ENCODE measurements around the gene SH3BP5L. TPM values are rescaled to one million over a fixed set of nuclear protein-coding genes. Genes with fewer than 3 reads are reported as not detected.

The SH3BP5L gene
- total and polyA plus RNA-seq, 7 donors, result 18.6 to 52.7 (median 26.9) TPM

- peak; percentile 39 for TF ChIP-seq CTCF (IDR thresholded peaks at IDR 0.05)
- H3K4me3 ChIP-seq, result peak overlapping the region; percentile 2
- H3K27ac ChIP-seq, result peak overlapping the region; percentile 72
- WGBS, 3 donors, result 32 to 38% (median 36%) methylated on average over 12 of the region's 12 CpGs
- no peaks in the 10 kb centered on the region for H3K27me3 ChIP-seq (ENCODE audit: insufficient read depth in 3 of 3, low read length in 2 of 3)
- intact Hi-C loops (cut with DNase I), result loop anchor here in 1 of 2 donors (1.0 kb wide), 1 partner anchor 15 kb away; no protein-coding TSS in a partner anchor
- no peaks in the 10 kb centered on the region for H3K9me3 ChIP-seq
- ATAC-seq (no peak), DNase-seq (peak; percentile 42 to 63)
- H3K36me3 ChIP-seq (ENCODE audit: insufficient read depth in 1 of 2, low read depth in 1 of 2), result peaks cover 12 to 25% of the 10 kb centered on the region in 2 donors
- peaks cover 50% of the 10 kb centered on the region for H3K4me1 ChIP-seq
Observed at GRCh38 chr1:248841702-248842395, 16.1 kb upstream of the SH3BP5L start.

- DNase-seq (no peak), ATAC-seq (no peak)
- Histone ChIP-seq H3K27me3 (ENCODE audit: insufficient read depth in 3 of 3, low read length in 2 of 3) (no peaks in the 10 kb centered on the region), H3K4me1 (peaks cover 50% of the 10 kb centered on the region), H3K27ac (peak overlapping the region; percentile 72), H3K36me3 (ENCODE audit: insufficient read depth in 1 of 2, low read depth in 1 of 2) (peaks cover 5 to 16% of the 10 kb centered on the region in 2 donors), H3K4me3 (no peak overlapping the region), H3K9me3 (no peaks in the 10 kb centered on the region)
- 85 to 95% (median 95%) methylated on average over 4 of the region's 4 CpGs for WGBS, 3 donors
- TF ChIP-seq CTCF (IDR thresholded peaks at IDR 0.05), result no peak
- intact Hi-C loops (cut with DNase I), result loop anchor here in 1 of 2 donors (1.0 kb wide), 1 partner anchor 16 kb away; no protein-coding TSS in a partner anchor
Observed at GRCh38 chr1:248840946-248841345, 15.2 kb upstream of the SH3BP5L start.

- ATAC-seq, result peak in 1 of 4 donors; percentile 1
- peak overlapping the region; percentile 74 for H3K4me3 ChIP-seq
- H3K9me3 ChIP-seq, result no peaks in the 10 kb centered on the region
- 12 to 16% (median 15%) methylated on average over 9 to 10 of the region's 10 CpGs for WGBS, 3 donors
- H3K36me3 ChIP-seq (ENCODE audit: insufficient read depth in 1 of 2, low read depth in 1 of 2), result no peaks in the 10 kb centered on the region
- no peak for TF ChIP-seq CTCF (IDR thresholded peaks at IDR 0.05)
- DNase-seq, result no peak
- intact Hi-C loops (cut with DNase I), result loop anchor here in 1 of 2 donors (2.0 kb wide), 1 partner anchor 20 kb away; the partner anchor contains the start of gene ZNF692
- H3K27ac ChIP-seq, result peak overlapping the region; percentile 97
- H3K27me3 ChIP-seq (ENCODE audit: insufficient read depth in 3 of 3, low read length in 2 of 3), result no peaks in the 10 kb centered on the region
- H3K4me1 ChIP-seq, result peaks cover 50% of the 10 kb centered on the region
Observed at GRCh38 chr1:248839168-248839555, 13.4 kb upstream of the SH3BP5L start.

- no peak for TF ChIP-seq CTCF (IDR thresholded peaks at IDR 0.05)
- Histone ChIP-seq H3K27ac (peak overlapping the region; percentile 97), H3K9me3 (no peaks in the 10 kb centered on the region), H3K27me3 (ENCODE audit: insufficient read depth in 3 of 3, low read length in 2 of 3) (no peaks in the 10 kb centered on the region), H3K36me3 (ENCODE audit: insufficient read depth in 1 of 2, low read depth in 1 of 2) (no peaks in the 10 kb centered on the region), H3K4me1 (peaks cover 44% of the 10 kb centered on the region), H3K4me3 (peak overlapping the region; percentile 74)
- 0% methylated on average over 59 to 82 of the region's 82 CpGs for WGBS, 3 donors
- peak; percentile 92 to 97 for DNase-seq
- ATAC-seq, result peak; percentile 81 to 87 (median 86)
- intact Hi-C loops (cut with DNase I), result loop anchor here (1.0 to 2.0 kb wide), 2 partner anchors 20 kb away; partner anchors contain the start of gene ZNF692 (in 1 of the 2)
Observed at GRCh38 chr1:248838357-248839167, 12.8 kb upstream of the SH3BP5L start.
